Epithelial cell of proximal tubule (primary cell): ENCODE results near the gene NEDD9. TPM values are rescaled to one million over a fixed set of nuclear protein-coding genes. Genes with fewer than 3 reads are reported as not detected.

Experiments used
- DNase-seq: peaks from one replicate; pipeline ENCODE4 v3.0.0-alpha.2; 2011; ENCODE audit warnings: low read depth
- H3K4me3 ChIP-seq: 2 replicates; pipeline ENCODE4 v1.5.1; 2011; ENCODE audit warnings: low read depth, mild to moderate bottlenecking, low read length
- CTCF ChIP-seq: conservative IDR thresholded peaks from 2 replicates; pipeline ENCODE4 v1.5.1; 2012; ENCODE audit warnings: low read depth, mild to moderate bottlenecking, low read length
- total RNA-seq: library from RNA; depleted of rRNA; stranded (reverse); fragments of >200 nt; gene quantifications from 2 replicates; pipeline ENCODE4 v1.2.3, GENCODE V29; 2015

Gene NEDD9
- total RNA-seq, 1 donor from 2014 or later = 35.1 TPM

GRCh38 chr6:11258260-11259237, 26.1 kb upstream of the NEDD9 start:
- TF ChIP-seq CTCF = no peak
- DNase-seq = no peak
- H3K4me3 ChIP-seq = no peak overlapping the region

GRCh38 chr6:11255610-11256009, 23.1 kb upstream of the NEDD9 start:
- DNase-seq = no peak
- H3K4me3 ChIP-seq = no peak overlapping the region
- TF ChIP-seq CTCF = no peak

DNA sequence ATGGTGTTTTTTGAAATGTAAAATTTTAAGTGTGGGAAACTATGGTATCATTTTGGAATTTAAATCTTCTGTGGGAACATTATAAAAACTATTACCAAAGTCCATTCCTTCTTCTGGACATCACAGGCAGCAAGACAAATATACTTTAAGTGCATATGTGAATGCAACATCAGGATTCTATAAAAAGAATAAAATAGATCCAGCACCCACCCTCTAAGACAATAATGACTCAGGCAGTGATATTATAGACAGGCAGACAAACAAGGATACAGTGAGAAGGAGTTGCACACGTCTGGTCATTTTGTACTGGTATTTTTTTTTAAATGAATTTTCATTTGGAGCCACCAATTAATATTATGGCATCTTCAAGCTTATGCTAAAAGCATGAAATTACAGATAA, 21.1 kb upstream of the NEDD9 start:
- no peak for DNase-seq
- H3K4me3 ChIP-seq = no peak overlapping the region
- no peak for TF ChIP-seq CTCF

GRCh38 chr6:11251553-11252360, 19.3 kb upstream of the NEDD9 start:
- no peak for DNase-seq
- no peak overlapping the region for H3K4me3 ChIP-seq
- TF ChIP-seq CTCF = no peak

GRCh38 chr6:11250108-11250507, 17.6 kb upstream of the NEDD9 start:
- DNase-seq = no peak
- no peak overlapping the region for H3K4me3 ChIP-seq
- TF ChIP-seq CTCF = no peak

DNA sequence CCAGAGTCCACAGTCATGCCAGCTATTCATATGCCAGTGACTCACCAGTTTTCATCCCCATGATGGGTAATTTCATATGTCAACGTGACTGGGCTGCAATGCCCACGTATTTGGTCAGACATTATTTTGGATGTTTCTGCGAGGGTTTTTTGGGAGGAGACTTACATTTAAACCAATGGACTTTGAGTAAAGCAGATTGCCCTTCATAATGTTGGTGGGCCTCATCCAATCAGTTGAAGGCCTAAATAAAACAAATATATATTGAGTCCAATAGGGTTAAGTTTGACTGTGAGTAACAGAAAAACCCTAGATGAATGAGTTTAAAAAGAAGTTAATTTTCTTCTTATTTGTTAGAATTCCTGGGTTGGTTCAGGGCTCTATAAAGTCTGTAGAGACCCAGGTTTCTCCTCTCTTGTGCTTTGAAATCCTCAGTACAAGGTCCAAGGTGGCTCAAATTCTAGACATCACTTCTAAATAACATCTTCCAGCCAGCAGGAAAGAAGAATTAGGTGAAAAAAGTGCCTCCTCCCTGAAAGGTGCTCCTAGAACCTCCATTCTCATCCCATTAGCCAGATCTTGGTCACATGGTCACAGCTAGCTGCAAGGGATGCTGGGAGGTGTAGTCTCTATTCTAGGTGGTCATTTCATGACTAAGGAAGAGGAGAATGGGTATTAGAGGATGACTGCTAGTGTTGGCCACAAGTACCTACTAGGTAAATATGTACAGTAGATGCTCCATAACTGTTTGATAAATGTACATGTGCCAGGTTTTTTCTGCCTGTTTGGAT, 16.7 kb upstream of the NEDD9 start:
- no peak for DNase-seq
- no peak overlapping the region for H3K4me3 ChIP-seq
- TF ChIP-seq CTCF = no peak
